Skin epidermis (tissue), 12 donors: Measurements from ENCODE around the gene GLRX5.
A peak's percentile ranks its signal among the peaks of the same experiment; 100 is the strongest.

Experiments used
- H3K27ac ChIP-seq, 21 experiments: fragments of 200-600 bp; sonication (generic) in 11 of 21; one replicate each; pipeline ENCODE4 v1.5.0; 2020; ENCODE audit warnings: mild to moderate bottlenecking in 3 of 21, inconsistent platforms in 2 of 21, moderate library complexity in 2 of 21
- H3K4me3 ChIP-seq, 7 experiments: fragments of 200-600 bp; sonication (generic) in 2 of 7; one replicate each; pipeline ENCODE4 v1.5.0; 2020; ENCODE audit warnings: inconsistent platforms in 2 of 7, mild to moderate bottlenecking in 2 of 7, moderate library complexity in 1 of 7

The GLRX5 gene

DNA sequence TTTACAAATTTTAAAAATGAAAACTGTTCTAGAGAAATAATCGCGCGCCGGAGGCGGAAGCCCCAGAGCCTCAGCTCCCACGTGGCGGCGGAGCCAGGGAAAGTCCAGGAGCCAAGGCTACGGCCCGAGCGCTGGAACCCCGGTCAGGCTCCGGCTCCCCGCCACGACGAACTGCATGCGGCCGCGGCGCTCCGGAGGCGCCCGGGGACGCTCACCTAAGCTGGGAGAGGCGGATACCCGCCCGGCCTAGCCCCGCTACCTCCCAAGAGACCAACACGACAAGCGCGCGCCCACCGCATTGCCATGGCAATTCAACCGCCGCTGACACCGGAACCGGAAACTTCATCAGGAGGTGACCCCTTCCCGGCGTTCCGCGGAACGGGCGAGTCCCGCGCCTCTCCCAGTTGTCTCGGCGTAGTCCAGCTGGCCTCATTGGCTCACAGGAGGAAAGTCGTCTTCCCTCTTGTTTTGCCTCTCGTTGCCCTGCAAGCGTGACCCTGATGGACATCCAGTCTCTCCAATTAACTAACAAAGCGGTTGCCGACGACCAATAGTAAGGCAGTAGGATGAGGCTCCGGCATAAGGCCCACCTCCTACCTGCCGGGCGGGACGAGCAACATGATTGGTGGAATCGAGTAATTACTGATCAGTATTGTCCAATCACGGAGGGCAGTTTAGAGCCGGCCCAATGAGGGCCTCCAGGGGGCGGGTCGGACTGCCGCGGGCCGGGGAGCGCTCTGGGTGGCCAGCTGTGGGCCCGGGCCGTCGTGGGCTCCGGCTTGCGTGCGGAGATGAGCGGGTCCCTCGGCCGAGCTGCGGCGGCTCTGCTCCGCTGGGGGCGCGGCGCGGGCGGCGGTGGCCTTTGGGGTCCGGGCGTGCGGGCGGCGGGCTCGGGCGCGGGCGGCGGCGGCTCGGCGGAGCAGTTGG is at the start of gene GLRX5:
GLRX5 (plus strand) TSS at position 752 of the 927 bp plus-strand sequence; CDS start at position 792, 40 bp downstream.
- peak within 1 kb of the TSS; percentile 59 to 96 (median 87) for H3K4me3 ChIP-seq
- peak within 1 kb of the TSS; percentile 66 to 95 (median 89) for H3K27ac ChIP-seq

DNA sequence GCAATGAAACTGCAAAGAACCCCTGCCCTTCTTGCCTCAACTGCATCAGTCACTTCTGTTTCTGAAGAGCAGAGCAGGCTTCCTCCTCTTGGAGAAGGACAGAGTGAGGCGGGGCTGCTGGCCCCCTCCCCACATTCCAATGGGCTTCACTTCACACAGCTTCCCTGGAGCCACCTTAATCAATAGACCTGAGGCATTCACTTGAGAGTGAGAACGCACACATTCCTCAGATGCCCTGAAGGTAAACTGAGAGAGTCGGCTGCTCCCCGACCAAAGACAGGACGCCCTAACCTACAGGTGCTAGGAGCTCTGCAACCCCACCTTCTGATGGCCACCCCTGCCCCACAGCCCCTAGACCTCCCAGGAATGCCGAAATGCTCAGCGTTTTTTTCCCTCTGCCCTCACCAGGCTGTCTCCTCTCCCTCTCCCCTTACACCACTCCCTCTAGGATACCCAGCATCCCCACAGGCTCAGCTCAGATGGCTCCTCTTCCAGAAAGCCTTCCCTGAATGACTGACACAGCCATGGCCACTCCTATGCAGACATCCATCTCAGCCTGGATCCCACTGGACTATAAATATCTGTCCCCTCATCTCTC is 49.5 kb upstream of the GLRX5 start:
- Histone ChIP-seq H3K27ac (peak overlapping the region in 12 of 21 experiments; percentile 16 to 89 (median 71)), H3K4me3 (no peak overlapping the region)

DNA sequence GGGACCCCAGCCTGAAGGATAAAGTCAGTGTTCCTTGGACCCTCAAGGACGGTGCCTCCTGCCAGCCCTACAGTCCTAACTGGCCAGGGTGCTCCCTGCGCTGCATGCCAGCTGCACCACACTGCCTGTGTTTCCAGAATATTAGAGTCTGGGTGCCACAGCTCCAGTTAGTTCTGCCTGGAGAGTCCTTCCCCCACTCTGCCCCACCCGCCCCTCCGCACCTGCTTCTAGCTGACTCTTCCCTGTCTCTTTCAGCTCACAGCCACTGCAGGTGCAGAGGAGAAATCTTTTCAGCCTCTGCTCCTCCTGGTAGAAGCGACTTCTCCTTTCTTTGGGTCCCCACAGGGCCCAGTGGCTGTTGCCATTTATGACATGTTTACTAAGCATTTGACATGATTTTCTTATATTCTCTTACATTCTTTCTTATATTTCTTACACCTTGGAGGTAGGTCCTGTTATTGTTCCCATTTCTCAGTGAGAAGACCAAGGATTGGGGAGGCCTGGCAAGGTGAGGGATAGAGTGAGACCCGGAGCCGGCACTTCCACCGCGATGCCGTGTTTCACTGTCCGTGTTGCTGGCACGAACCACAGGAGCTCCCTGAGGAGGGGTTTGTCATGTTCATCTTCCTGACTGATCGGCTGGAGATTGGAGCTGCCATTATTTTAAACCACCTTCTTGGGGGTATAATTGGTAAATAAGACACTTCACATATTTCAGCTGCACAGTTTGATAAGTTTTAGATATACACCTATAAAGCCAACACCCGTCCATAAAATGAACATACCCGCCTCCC is 47.8 kb upstream of the GLRX5 start:
- Histone ChIP-seq H3K4me3 (no peak overlapping the region), H3K27ac (peak overlapping the region in 7 of 21 experiments; percentile 1 to 89 (median 43))

DNA sequence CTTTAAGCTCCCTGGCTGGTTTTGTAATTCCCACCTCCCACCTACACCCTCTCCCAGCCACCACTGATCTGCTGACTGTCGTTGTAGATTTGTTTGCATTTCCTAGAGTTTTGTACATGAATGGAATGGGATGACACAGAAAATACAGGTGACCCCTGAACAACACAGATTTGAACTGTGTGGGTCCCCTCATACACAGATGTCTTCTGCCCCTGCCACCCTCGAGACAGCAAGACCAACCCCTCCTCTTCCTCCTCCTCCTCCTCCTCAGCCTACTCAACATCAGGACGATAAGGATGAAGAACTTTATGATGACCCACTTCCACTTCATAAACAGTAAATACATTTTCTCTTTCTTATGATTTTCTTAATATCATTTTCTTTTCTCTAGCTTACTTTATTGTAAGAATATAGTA is 47.2 kb upstream of the GLRX5 start:
- peak overlapping the region in 2 of 21 experiments; percentile 32 to 64 for H3K27ac ChIP-seq
- H3K4me3 ChIP-seq = no peak overlapping the region

DNA sequence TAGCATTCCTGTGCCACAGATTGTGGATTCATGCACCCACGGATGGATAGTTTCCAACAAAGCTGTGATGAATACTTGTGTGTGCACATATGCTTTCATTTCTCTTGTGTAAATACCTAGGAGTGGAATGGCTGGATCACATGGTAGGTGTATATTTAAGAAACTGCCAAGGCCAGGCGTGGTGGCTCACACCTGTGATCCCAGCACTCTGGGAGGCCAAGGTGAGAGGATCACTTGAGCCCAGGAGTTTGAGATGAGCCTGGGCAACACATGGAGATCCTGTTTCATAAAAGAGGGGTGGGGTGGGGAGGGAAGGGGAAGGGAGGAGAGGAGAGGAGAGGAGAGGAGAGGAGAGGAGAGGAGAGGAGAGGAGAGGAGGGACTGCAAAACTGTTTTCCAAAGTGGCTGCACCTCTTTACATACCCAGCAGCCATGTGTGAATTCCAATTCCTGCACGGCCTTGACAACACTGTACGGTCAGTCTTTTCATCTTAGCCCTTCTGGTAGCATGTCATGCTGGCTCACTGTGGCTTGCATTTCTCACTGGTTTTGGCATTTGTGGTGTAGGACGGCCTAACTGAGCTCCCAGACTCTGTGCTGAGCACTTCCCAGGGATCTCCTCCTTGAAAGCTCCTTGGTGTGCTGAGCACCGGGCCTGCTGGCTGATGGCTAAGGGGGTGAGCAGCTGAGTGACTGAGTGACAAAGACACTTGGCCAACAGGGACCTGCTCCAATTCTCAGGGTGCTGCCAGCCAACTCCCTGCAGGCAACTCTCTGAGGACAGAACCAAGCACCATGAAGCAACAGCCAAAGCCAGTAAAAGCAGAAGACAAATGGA is 46.3 kb upstream of the GLRX5 start:
- no peak overlapping the region for H3K4me3 ChIP-seq
- peak overlapping the region in 16 of 21 experiments; percentile 3 to 74 (median 56) for H3K27ac ChIP-seq

DNA sequence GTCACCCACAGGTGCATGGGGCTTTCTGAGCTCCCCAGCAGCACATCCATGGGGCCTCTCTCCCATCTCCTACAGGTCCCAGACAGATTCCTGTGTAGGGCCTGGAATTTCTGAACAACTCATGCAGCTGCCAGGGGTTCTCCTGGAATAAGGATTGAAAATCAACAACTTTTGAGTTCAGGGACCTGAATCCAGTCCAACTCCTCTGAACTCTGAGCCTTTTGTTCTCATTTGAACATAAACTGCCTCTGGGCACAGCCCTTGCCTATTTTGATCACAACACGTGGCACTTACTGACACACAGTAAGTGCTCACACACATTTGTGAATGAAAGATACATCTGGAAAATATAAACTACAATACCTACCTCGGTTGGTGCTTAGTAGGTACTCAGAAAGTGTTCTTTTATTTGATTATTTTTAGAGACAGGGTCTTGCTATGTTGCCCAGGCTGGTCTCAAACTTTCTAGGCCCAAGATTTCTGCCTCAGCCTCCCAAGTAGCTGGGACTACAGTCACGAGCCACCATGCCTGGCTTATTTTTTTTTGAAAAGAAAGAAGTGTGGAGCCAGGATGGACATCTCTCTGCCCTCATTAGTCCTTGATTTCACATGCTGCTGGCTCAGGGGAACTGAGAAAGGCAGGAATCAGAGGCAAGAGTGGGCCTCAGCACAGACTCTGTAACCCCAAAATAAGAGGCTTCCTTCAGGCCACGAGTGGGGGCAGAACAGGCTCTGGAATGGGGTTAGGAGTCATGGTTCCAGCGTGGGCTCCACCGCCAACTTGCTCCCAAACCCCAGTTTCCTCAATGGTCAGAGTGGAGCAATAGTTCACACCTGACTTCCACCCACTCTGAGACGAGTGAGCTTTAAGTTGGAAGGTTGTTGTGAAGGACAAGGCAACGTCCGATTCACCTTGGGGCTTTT is 45.4 kb upstream of the GLRX5 start:
- no peak overlapping the region for H3K4me3 ChIP-seq
- peak overlapping the region in 16 of 21 experiments; percentile 4 to 74 (median 56) for H3K27ac ChIP-seq

DNA sequence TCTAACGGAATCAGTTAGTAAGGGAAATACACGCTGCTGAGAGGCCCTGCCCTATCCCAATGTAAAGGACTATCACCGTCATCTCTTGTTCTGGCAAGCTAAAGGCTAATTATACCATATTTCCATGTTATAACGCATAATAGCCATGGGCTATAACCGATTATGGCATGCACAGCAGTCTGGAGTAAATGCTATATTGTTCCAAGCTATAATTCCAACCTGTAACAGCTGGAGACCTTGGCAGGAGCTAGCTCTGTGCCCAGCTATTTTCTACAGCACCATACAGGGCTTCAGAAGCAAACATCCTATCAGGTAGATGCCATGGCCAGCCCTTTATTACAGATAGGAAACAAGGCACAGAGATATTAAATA is 44.7 kb upstream of the GLRX5 start:
- Histone ChIP-seq H3K27ac (peak overlapping the region in 12 of 21 experiments; percentile 14 to 74 (median 54)), H3K4me3 (no peak overlapping the region)

DNA sequence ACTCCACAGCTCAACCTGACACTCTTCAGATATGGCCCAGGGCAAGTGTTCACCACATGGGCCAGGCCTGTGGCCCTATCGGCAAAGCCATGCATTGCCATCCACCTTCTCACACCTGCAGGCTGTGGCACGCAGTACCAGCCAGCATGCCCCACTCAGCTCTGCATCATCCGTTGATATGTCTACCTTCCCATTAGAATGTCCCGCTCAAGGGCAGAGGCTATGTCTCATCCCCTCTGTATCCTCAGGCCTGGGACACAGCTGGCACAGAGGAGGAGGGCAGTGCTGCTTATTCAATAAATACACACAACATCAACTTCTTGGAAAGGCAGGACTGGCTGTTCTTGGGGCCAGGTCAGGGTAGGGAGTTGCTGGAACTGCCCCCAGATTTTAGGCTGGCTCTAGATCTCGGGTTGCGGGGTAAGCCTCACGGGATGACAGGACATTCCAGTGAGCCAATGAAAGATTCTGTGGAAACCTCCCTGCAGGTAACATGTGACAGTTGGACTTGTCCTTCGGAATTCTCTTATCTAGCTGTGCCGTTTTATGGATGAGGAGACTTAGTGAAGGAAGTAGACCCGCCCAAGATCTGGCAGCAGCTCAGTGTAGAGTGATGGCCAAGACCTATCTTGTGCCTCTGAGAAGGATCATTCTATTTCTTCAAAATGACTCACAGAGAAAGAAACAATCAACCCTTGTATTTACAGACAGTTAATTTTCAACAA is 44.0 kb upstream of the GLRX5 start:
- no peak overlapping the region for H3K4me3 ChIP-seq
- H3K27ac ChIP-seq = peak overlapping the region in 9 of 21 experiments; percentile 14 to 66 (median 25)

DNA sequence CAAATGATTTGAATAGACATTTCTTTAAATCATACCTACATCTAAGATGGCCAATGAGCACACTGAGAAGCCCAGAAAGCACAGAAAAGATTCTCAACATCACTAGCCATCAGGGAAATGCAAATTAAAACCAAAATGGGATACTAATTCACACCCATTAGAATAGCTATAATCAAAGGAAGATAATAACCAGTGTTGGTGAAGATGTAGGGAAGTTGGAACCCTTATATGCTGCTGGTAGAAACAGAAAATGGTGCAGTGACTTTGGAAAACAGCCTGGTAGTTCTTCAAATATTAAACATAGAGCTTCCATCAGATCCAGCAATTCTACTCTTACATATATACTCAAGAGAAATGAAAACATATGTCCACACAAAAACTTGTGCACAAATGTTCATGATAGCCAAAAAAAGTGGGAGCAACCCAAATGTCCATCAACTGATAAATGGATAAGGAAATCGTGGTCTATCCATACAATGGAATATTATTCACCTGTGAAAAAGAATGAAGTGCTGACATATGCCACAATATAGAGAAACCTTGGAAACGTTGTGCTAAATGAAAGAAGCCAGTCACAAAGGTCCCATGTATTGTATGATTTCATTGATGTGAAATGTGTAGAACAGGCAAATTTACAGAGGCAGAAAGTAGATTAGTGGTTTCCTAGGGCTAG is 42.8 kb upstream of the GLRX5 start:
- H3K27ac ChIP-seq = peak overlapping the region in 1 of 21 experiments; percentile 22
- H3K4me3 ChIP-seq = no peak overlapping the region

DNA sequence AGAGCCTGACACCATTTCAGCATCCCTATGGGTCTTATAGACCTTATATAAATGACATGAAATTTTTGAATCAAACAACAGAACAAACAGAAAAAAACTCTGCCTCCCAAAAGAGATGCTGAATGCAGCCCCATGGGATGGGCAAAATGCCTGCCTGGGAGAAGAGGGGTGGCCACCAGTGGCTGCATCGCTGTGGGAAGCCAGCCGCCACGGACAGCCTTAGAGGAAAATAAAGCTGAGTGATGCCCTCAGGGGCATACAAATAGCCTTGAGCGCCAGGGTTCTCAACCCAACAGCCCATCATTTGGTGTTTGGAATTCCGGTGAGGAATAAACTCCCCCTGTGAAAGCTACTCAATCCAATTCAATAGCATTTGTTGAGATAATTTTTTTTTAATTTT is 41.3 kb upstream of the GLRX5 start:
- H3K4me3 ChIP-seq = no peak overlapping the region
- peak overlapping the region in 3 of 21 experiments; percentile 9 to 86 (median 11) for H3K27ac ChIP-seq

DNA sequence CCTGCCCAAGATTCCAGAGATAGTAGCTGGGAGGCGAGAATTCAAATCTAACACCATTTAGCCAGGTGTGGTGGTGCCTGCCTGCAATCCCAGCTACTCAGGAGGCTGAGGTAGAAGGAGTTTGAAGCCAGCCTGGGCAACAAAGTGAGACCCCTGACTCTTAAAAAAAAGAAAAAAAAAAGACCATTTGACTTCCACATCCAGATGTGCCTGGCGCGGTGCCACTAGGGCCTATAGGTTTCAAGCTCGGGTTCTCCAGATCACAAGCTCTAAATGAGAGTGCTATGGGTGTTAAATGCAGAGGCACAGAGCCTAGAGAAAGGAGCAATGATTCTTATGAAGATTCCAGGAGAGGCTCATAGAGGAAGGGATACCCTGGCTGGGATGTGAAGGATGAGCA is 40.9 kb upstream of the GLRX5 start:
- H3K27ac ChIP-seq = peak overlapping the region in 7 of 21 experiments; percentile 4 to 86 (median 11)
- no peak overlapping the region for H3K4me3 ChIP-seq

DNA sequence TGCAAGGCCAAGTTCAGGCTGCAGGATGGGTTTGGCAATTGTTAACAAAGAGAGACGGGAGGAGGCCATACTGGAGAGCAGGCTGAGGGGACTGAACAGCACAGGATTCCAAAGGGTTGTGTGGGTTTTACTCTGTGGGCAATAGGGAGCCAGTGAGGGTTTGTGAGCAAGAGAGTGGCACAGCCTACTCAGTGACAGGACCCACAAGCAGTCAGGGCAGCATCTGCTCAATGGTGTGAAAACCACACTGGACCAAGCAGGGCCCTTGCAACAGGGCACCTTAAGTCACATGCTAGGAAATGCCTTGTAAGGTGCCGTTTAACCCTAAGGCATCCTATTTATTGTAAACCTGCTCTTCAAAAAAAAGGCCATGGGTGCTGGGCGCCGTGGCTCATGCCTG is 40.4 kb upstream of the GLRX5 start:
- Histone ChIP-seq H3K27ac (peak overlapping the region in 8 of 21 experiments; percentile 4 to 86 (median 66)), H3K4me3 (no peak overlapping the region)

DNA sequence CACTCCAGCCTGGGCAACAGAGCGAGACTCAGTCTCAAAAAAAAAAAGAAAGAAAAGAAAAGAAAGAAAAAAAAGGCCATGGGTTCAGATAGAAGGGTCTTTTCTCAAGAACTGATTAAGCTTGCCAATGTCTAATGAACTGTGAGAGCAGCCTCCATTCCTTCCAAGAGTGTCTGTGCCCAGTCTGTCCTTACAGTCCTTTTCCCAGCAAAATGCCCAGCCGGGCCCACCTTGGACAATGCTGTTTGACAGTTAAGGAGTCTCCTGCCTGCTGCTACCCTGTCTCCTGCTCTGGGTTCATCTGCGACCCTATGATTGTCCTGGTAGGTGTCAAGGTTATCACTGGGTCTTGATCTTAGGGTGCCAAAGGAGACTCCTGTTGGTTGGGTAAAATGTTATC is 39.8 kb upstream of the GLRX5 start:
- peak overlapping the region in 19 of 21 experiments; percentile 12 to 86 (median 68) for H3K27ac ChIP-seq
- H3K4me3 ChIP-seq = no peak overlapping the region

DNA sequence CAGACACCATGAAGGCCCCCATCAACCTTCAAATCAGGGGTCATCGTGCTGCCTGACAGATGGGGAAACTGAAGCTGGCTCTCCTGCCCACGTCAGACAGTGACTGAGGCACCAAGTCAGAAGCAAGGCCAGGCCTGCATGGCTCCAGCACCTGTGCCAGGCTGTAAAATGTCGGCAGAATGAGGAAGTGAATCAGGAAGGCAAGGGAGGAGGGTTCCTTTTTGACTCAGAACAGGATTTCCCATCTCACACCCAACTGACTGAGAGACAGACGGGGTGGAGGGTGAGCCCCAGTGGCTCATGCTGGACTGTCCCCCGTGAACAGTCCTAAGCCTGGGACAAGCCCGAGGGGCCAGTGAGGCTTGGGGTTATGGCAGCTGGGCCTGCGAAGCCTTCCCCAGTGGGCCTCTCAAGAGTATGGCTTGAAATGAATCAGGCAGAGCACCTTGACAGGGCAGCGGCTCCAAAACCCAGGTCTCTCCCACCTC is 39.3 kb upstream of the GLRX5 start:
- Histone ChIP-seq H3K27ac (peak overlapping the region in 19 of 21 experiments; percentile 12 to 86 (median 68)), H3K4me3 (no peak overlapping the region)

DNA sequence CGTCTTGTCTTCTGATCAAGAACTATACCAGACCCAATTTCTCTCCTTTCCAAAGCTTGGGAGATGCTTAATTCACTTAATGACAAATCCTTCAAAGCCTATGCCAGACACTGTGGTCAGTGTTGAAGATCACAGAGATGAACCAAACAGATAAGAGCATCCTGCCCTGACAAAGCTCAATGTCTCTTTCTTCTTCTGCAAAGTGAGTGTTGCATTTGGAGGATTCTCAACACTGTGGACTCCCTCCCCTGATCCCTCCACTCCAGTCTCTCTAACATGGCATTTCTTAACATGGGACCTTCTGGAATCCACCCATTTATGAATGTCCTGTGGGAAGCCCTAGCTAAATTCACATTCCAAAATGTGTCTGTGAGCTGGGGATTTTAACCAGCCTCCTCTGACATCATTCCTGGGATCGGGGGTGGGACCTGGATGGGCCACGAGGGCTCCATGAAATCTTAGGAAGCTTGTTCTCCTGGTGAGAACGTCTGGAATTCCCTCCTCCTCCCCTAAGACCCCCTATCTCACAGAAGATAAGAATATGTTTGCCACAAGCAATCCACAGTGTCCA is 38.7 kb upstream of the GLRX5 start:
- H3K27ac ChIP-seq = peak overlapping the region in 20 of 21 experiments; percentile 4 to 86 (median 68)
- no peak overlapping the region for H3K4me3 ChIP-seq

DNA sequence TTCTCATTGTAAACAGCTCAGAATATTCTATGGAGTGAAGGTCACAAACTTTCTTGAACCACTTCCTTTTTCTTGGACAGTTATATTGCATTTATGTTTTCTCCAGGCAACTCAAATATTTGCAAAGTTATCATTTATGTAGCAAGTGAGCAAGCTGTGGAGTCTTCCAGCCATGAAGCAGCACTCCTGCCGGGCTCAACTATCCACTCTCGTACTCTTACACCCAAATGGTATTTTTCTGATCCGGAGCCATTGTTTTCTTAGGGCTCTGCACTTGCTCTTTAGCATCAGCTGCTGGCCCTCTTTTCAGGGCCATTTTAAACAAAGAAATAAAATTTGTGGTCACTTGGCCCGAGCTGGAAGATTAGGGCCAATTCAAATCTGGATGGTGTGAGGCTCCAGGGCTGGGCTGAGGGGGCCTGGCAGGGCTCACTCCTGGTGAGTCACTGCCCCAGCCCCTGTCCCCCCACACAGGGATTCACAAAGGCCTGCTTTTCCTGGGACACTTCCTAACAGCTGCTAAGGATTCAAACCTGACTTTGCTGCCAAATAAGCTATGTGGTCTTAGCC is 38.1 kb upstream of the GLRX5 start:
- peak overlapping the region in 18 of 21 experiments; percentile 4 to 86 (median 68) for H3K27ac ChIP-seq
- no peak overlapping the region for H3K4me3 ChIP-seq
